ENCODE results near the gene PTGS1. TPM values are rescaled to one million over a fixed set of nuclear protein-coding genes. Genes with fewer than 3 reads are reported as not detected.
"Not testable (repeated sequence)": the region's sequence is repeated elsewhere in the genome, so short reads cannot be mapped to it uniquely, and the experiment has no call there.

PTGS1 gene
- total RNA-seq, 6 donors from 2014 or later: 5.0 to 21.4 (median 8.5) TPM

- no peaks in the 10 kb centered on the region for H3K27me3 ChIP-seq
- no peaks in the 10 kb centered on the region for H3K9me3 ChIP-seq
- ATAC-seq (ENCODE audit: low FRiP score in 2 of 2): no peak
- H3K27ac ChIP-seq: peak overlapping the region in 1 of 4 donors; percentile 10
- H3K36me3 ChIP-seq: no peaks in the 10 kb centered on the region
- TF ChIP-seq POLR2AphosphoS5 (IDR thresholded peaks at IDR 0.05) (peak in 1 of 2 donors; percentile 43), POLR2A (IDR thresholded peaks at IDR 0.05) (no peak)
- peaks cover 0 to 17% (median 8%) of the 10 kb centered on the region in 4 donors for H3K4me1 ChIP-seq
- H3K4me3 ChIP-seq: no peak overlapping the region
- DNase-seq: no peak
- WGBS, 2 donors: 67 to 75% methylated on average over 3 of the region's 3 CpGs
Observed at GRCh38 chr9:122329597-122329996, 41.2 kb upstream of the PTGS1 start.

- not testable (repeated sequence) for H3K27me3 ChIP-seq; H3K4me3 ChIP-seq; H3K36me3 ChIP-seq; H3K27ac ChIP-seq; H3K9me3 ChIP-seq; ATAC-seq (ENCODE audit: low FRiP score in 2 of 2); DNase-seq
- WGBS, 2 donors: 85 to 89% methylated on average over 6 of the region's 6 CpGs
- H3K4me1 ChIP-seq: peaks cover 0 to 12% (median 4%) of the 10 kb centered on the region in 4 donors
Observed at GRCh38 chr9:122330466-122330865, 40.4 kb upstream of the PTGS1 start.

GRCh38 chr9:122331523-122331927, 39.3 kb upstream of the PTGS1 start:
- WGBS, 2 donors: 74 to 93% methylated on average over 3 of the region's 3 CpGs
- ATAC-seq (ENCODE audit: low FRiP score in 2 of 2) (no peak), DNase-seq (no peak)
- H3K36me3 ChIP-seq: no peaks in the 10 kb centered on the region
- no peaks in the 10 kb centered on the region for H3K27me3 ChIP-seq
- TF ChIP-seq CTCF (IDR thresholded peaks at IDR 0.05) (no peak), POLR2AphosphoS5 (IDR thresholded peaks at IDR 0.05) (no peak), POLR2A (IDR thresholded peaks at IDR 0.05) (no peak), EP300 (IDR thresholded peaks at IDR 0.05) (no peak)
- no peak overlapping the region for H3K4me3 ChIP-seq
- H3K9me3 ChIP-seq: no peaks in the 10 kb centered on the region
- H3K4me1 ChIP-seq: peaks cover 0 to 9% (median 3%) of the 10 kb centered on the region in 4 donors
- peak overlapping the region in 2 of 4 donors; percentile 52 to 67 for H3K27ac ChIP-seq

- H3K9me3 ChIP-seq: no peaks in the 10 kb centered on the region
- H3K4me1 ChIP-seq: peaks cover 0 to 9% (median 3%) of the 10 kb centered on the region in 4 donors
- ATAC-seq (ENCODE audit: low FRiP score in 2 of 2) (peak; percentile 28 to 50), DNase-seq (peak; percentile 14 to 41)
- H3K36me3 ChIP-seq: no peaks in the 10 kb centered on the region
- no peaks in the 10 kb centered on the region for H3K27me3 ChIP-seq
- WGBS, 2 donors: 29 to 34% methylated on average over 6 of the region's 6 CpGs
- TF ChIP-seq POLR2AphosphoS5 (IDR thresholded peaks at IDR 0.05) (peak in 1 of 2 donors; percentile 68), POLR2A (IDR thresholded peaks at IDR 0.05) (no peak), EP300 (IDR thresholded peaks at IDR 0.05) (peak in 2 of 4 donors; percentile 80 to 93), CTCF (IDR thresholded peaks at IDR 0.05) (no peak)
- H3K4me3 ChIP-seq: no peak overlapping the region
- peak overlapping the region in 3 of 4 donors; percentile 19 to 67 (median 52) for H3K27ac ChIP-seq
Observed at GRCh38 chr9:122332083-122332482, 38.7 kb upstream of the PTGS1 start.

GRCh38 chr9:122332644-122333043, 38.2 kb upstream of the PTGS1 start:
- no peak for TF ChIP-seq EP300 (IDR thresholded peaks at IDR 0.05)
- DNase-seq: no peak
- Histone ChIP-seq H3K27ac (peak overlapping the region in 2 of 4 donors; percentile 52 to 67), H3K9me3 (no peaks in the 10 kb centered on the region), H3K36me3 (no peaks in the 10 kb centered on the region), H3K27me3 (no peaks in the 10 kb centered on the region), H3K4me1 (peaks cover 0 to 9% (median 3%) of the 10 kb centered on the region in 4 donors), H3K4me3 (no peak overlapping the region)
- ATAC-seq (ENCODE audit: low FRiP score in 2 of 2): no peak
- WGBS, 2 donors: 53 to 58% methylated on average over 7 of the region's 7 CpGs

GRCh38 chr9:122333169-122333808, 37.5 kb upstream of the PTGS1 start:
- WGBS, 2 donors: 56 to 61% methylated on average over 9 to 10 of the region's 10 CpGs
- H3K4me3 ChIP-seq: no peak overlapping the region

GRCh38 chr9:122334916-122335315, 35.9 kb upstream of the PTGS1 start:
- no peak for DNase-seq
- Histone ChIP-seq H3K4me3 (no peak overlapping the region), H3K27ac (no peak overlapping the region), H3K27me3 (no peaks in the 10 kb centered on the region), H3K4me1 (peaks cover 0 to 13% (median 4%) of the 10 kb centered on the region in 4 donors), H3K9me3 (no peaks in the 10 kb centered on the region), H3K36me3 (no peaks in the 10 kb centered on the region)
- TF ChIP-seq CTCF (IDR thresholded peaks at IDR 0.05) (no peak), POLR2AphosphoS5 (IDR thresholded peaks at IDR 0.05) (no peak), POLR2A (IDR thresholded peaks at IDR 0.05) (no peak), EP300 (IDR thresholded peaks at IDR 0.05) (no peak)
- WGBS, 2 donors: 90 to 91% methylated on average over 4 of the region's 4 CpGs
- no peak for ATAC-seq (ENCODE audit: low FRiP score in 2 of 2)

More at GRCh38 chr9:122333169-122333808, 37.5 kb upstream of the PTGS1 start:
- DNase-seq: no peak
- TF ChIP-seq EP300 (IDR thresholded peaks at IDR 0.05): no peak
- no peak for TF ChIP-seq POLR2A (IDR thresholded peaks at IDR 0.05)
- Histone ChIP-seq H3K9me3 (no peaks in the 10 kb centered on the region), H3K27ac (no peak overlapping the region), H3K4me1 (peaks cover 0 to 9% (median 5%) of the 10 kb centered on the region in 4 donors), H3K36me3 (no peaks in the 10 kb centered on the region), H3K27me3 (no peaks in the 10 kb centered on the region)
- ATAC-seq (ENCODE audit: low FRiP score in 2 of 2): no peak

Data from upper lobe of left lung (tissue), 6 donors.